AG09319 (cell line): ENCODE measurements around the gene KRTAP10-12.

Experiments
- DNase-seq: peaks from one replicate; pipeline ENCODE4 v3.0.0-alpha.2; 2010; ENCODE audit warnings: low read depth; ENCODE audit errors: extremely low read depth
- CTCF ChIP-seq: IDR thresholded peaks from 2 replicates; pipeline ENCODE4 v1.5.1; 2011; ENCODE audit warnings: low read depth, mild to moderate bottlenecking, inconsistent platforms, low read length, moderate library complexity

The KRTAP10-12 gene

DNA sequence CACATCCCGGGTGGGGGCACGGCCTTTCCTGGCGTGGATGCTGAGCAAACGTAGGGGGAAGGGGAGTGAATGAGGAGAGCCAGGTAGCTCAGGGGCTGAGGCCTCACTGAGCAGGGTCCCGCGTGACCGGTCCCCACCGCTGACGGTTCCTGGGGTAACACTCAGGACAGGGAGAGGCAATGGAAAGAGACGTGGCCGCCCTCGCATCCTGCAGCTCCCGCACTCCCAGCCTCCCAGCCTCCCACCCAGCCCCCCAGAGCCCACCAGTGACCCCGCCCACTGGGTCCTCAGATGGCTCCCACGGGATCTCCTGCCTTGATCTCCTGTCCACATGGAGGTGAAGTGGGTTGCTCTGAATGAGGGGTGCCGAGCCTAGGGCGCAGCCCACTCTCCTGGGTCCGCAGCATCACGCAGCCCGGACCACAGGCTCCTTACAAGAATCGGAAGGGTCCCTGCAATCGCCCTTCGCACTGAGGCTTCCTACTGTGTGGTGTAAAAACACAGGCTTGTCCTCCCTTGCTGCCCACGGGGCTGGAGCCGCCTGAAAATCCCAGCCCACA is 12.0 kb downstream of the KRTAP10-12 start:
- no peak for DNase-seq
- TF ChIP-seq CTCF = no peak

- DNase-seq = no peak
- TF ChIP-seq CTCF = no peak
Observed at GRCh38 chr21:44709426-44710293, 12.7 kb downstream of the KRTAP10-12 start.

DNA sequence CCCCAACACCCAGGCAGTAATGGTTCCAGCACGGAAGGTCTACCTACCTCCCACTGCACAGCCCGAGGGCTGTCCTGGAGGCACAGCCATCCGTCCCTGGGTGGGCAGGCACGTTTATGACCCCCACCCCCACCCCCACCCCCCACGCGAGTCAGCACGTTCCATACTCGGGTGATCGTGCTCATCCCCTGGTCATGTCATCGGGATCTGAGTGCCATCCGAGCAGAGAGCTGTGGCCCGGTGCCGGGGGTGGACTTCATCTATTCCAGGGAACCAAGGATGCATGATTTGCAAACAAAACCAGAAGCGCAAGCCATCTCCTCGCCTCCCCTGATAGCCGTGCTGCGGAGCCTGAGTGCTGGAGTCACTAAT is 13.3 kb downstream of the KRTAP10-12 start:
- DNase-seq = no peak
- TF ChIP-seq CTCF = no peak

DNA sequence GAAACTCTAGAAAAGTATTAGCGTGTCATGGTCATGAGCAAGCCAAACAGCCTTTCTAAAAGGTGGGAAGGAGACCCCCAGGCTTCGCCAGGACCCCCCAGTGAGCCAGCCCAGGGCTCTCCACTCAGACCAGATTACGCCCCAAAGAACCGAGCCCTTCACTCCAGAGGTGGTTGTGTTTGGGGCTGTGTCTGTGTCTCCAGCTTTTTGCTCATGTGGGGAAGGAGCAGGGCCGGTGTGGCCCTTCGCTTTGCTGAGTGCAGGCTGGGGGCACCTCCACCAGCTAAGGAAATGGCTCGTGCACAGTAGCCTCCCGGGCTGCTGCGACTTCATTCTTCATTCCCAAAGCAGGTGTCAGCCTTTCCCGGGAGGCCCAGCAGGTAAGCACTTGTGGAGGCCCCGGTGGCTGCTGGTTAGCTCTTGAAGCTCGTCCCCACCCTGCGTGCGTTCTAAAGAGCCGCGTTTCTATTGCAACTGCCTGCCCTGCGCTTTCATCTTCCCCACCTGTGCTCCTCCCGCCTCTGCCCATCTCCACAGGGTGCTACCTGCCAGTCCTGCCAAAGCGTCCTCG is 13.9 kb downstream of the KRTAP10-12 start:
- no peak for DNase-seq
- TF ChIP-seq CTCF = no peak

DNA sequence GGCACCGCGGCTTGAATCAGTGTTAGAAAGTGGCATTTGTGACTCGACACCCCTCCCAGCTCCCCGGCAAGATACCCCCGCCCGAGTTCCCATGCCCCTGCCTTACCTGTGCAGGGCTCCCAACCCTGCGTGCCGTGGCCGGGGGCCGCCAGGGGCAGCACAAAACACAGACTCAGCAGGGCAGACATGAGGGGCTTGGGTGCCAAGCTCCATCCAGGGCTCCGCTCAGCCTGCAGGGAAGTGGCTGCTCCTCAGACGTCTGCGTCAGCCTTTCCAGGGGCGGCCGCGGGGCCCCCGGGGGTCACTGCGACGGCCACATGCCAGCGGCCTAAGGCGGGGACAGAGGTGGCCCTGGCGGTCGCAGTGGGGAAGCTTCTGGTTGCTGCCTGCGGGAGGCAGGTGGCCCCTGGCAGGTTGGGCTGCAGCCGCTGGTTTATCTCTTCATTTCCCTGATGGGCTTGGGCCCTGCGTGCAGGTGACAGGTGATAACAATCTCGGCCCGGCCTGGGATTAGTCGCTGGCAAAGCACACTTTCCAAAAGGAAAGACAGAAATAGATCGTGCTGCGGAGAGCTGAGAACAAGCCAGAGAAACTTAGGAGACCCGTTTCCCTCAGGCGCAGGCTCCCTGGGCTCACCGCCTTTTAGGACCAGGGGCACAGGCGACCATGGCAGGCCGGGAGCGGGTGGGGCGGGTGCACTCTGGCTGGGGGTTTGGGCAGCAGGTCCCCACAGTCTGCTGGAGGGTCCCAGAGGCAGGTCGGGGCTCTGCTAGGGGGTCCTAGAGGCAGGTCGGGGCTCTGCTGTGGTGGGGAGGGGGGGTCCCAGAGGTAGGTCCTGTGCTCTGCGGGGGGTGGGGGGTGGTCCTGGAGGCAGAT is 14.6 kb downstream of the KRTAP10-12 start, which contains the start of gene TSPEAR:
Gene TSPEAR, minus strand, starts transcription at position 246 of the 876 bp plus-strand sequence. Its CDS starts 58 bp downstream, at position 188.
- no peak for TF ChIP-seq CTCF
- no peak for DNase-seq

DNA sequence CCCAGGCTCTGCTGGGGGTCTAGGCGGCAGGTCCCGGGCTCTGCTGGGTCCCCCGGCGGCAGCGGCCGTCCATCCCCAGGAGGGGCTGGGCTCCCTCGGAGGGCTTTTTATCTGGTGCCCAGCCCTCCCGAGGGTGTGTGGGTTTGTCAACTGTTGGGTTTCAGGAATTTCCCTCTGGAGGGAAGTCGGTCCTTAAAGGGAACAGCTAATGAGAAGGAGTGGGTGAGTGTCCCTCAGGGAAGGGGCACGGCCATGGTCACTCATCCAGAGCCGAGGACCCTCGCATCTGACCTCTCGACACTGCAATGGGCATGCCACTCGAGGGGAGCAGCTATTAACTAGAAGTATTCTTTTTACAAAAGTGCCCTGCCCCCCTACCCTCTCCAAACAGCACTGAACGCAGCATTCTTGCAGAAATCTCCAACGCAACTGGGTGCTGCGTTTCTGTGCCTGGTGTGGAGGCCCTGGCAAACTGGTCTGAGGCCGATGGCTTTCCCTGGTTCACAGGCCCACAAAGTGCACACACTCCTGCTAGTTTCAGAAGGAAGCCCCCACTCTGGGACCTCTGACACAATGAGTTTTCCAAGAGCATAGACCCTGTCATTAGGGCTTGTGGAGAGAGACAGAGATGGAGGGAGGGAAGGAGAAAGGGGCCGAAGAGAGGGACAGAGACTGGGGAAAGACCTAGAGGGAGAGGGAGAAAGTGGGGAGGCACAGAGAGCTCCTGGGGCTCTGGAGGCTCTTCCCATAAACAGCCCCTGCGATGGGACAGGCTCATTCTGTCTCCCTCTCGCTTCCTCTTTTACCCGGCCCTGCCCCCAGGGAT is 15.4 kb downstream of the KRTAP10-12 start:
- no peak for DNase-seq
- TF ChIP-seq CTCF = no peak
